SHP77 (cell line): ENCODE results near the gene IFI16.
"Not testable (repeated sequence)": the region's sequence is repeated elsewhere in the genome, so short reads cannot be mapped to it uniquely, and the experiment has no call there.

Experiments
- DNase-seq, 2 experiments: peaks; one replicate each; lab custom pipeline; 2025; lab: John Stamatoyannopoulos, UW

Gene IFI16

GRCh38 chr1:159098596-159098995, 88.9 kb downstream of the IFI16 start:
- no peak for DNase-seq

DNA sequence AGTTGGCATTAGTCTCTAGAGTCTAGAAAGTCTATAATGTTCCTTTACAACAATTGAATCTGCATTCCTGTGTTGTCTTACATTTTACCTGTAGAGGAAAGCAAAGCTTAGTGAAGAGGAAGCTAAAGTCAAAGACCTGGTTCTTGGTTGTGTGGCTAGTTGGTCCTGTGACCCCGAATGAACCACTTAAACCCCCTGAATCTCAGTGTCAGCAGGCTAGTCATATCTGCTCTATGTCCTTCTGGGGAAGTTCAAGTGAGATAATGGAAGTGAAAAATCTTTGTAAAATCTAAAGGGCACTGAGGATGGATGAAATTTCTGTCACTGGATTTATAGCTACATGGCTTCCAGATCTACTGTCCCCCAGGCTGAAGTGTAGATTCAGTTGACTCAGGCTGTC, 90.9 kb downstream of the IFI16 start:
- DNase-seq: no peak

- not testable (repeated sequence) for DNase-seq
Observed at GRCh38 chr1:159103021-159103420, 93.3 kb downstream of the IFI16 start.
